Thyroid gland (tissue), 4 donors: Measurements from ENCODE around the gene DHX58. TPM values are rescaled to one million over a fixed set of nuclear protein-coding genes. Genes with fewer than 3 reads are reported as not detected.
A peak's percentile ranks its signal among the peaks of the same experiment; 100 is the strongest.

Source experiments
- DNase-seq, 2 donors: peaks; one replicate each; pipeline ENCODE4 v3.0.0-alpha.2; 2019
- H3K27ac ChIP-seq, 3 donors: fragments of 200-600 bp; sonication (generic); 1 replicate in 2 of 3; 2 replicates in 1 of 3; pipeline ENCODE4 v1.5.1; 2016 to 2019; ENCODE audit warnings: mild to moderate bottlenecking in 1 of 3, moderate library complexity in 1 of 3
- H3K27me3 ChIP-seq: fragments of 200-600 bp; sonication (generic); one replicate; pipeline ENCODE4 v1.5.1; 2019
- H3K36me3 ChIP-seq, 2 donors: fragments of 200-600 bp; sonication (generic); one replicate each; pipeline ENCODE4 v1.5.1; 2016 to 2019
- H3K4me1 ChIP-seq, 2 donors: fragments of 200-600 bp; sonication (generic); one replicate each; pipeline ENCODE4 v1.5.1; 2017 to 2019
- H3K4me3 ChIP-seq, 3 donors: fragments of 200-600 bp; sonication (generic); replicated peaks in 1 of 3; 1 replicate in 2 of 3; 2 replicates in 1 of 3; pipeline ENCODE4 v1.5.1; 2016; ENCODE audit warnings: mild to moderate bottlenecking in 1 of 3
- H3K9me3 ChIP-seq: fragments of 200-600 bp; sonication (generic); one replicate; pipeline ENCODE4 v1.5.1; 2017
- POLR2A ChIP-seq, 2 donors: fragments of 450-650 bp; IDR thresholded peaks; one replicate each; pipeline ENCODE4 v1.6.1; 2017; ENCODE audit warnings: antibody characterized with exemption in 2 of 2, mild to moderate bottlenecking in 2 of 2, moderate library complexity in 1 of 2
- WGBS, 2 donors: methylation state at CpG; one replicate each; pipeline ENCODE4 v1.1.5; 2017; 5-methylcytosine and 5-hydroxymethylcytosine counted together
- intact Hi-C: fragments of 100-400 bp; cut with DNase I; formaldehyde crosslinking; loops from one replicate; pipeline ENCODE4 v1.15.1; 2023
- total RNA-seq, 4 donors: library from RNA; depleted of rRNA; stranded (reverse); fragments of >200 nt; gene quantifications; one replicate each; pipeline ENCODE4 v1.2.3, GENCODE V29; 2016
- TF ChIP-seq, protein P1 (sequence below), 6 experiments: fragments of 200-600 bp in 3 of 6; fragments of 450-650 bp in 3 of 6; sonication (generic) in 3 of 6; IDR thresholded peaks; one replicate each; pipeline ENCODE4 v1.5.1; 2016 to 2019; ENCODE audit warnings: antibody characterized with exemption in 6 of 6, mild to moderate bottlenecking in 2 of 6, inconsistent platforms in 1 of 6, moderate library complexity in 1 of 6

Gene DHX58
- total RNA-seq, 4 donors from 2014 or later = 6.4 to 12.9 (median 9.7) TPM

DNA sequence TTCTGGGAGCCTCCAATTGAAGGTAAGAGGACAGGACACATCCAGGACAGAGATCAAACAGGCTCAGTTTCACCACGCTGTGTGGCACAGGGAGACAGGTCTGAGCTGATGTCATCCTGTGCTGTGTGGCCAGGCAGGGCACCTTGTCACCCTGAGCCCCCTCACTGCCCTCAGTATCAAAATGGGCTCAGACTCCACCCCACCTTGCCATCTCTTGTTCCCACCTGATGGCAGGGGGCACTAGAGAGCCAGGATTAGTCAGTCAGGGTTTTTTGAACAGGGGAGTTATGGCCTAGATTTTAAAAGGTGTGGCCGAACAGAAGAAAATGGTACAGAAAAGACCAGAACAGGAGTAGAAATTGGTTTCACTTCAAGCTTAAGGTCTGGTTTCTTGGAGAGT, 6.0 kb upstream of the DHX58 start:
- WGBS, 2 donors = 81 to 84% methylated on average over 2 of the region's 2 CpGs
- H3K9me3 ChIP-seq = no peaks in the 10 kb centered on the region
- H3K36me3 ChIP-seq = no peaks in the 10 kb centered on the region
- H3K4me1 ChIP-seq = peaks cover 12 to 18% of the 10 kb centered on the region in 2 donors
- no peak overlapping the region for H3K4me3 ChIP-seq
- no peaks in the 10 kb centered on the region for H3K27me3 ChIP-seq
- no peak for TF ChIP-seq POLR2A (IDR thresholded peaks at IDR 0.05)
- TF ChIP-seq, protein P1, sequence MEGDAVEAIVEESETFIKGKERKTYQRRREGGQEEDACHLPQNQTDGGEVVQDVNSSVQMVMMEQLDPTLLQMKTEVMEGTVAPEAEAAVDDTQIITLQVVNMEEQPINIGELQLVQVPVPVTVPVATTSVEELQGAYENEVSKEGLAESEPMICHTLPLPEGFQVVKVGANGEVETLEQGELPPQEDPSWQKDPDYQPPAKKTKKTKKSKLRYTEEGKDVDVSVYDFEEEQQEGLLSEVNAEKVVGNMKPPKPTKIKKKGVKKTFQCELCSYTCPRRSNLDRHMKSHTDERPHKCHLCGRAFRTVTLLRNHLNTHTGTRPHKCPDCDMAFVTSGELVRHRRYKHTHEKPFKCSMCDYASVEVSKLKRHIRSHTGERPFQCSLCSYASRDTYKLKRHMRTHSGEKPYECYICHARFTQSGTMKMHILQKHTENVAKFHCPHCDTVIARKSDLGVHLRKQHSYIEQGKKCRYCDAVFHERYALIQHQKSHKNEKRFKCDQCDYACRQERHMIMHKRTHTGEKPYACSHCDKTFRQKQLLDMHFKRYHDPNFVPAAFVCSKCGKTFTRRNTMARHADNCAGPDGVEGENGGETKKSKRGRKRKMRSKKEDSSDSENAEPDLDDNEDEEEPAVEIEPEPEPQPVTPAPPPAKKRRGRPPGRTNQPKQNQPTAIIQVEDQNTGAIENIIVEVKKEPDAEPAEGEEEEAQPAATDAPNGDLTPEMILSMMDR (IDR thresholded peaks at IDR 0.05) = peak in 4 of 6 experiments; percentile 11 to 39 (median 32)
- no peak overlapping the region for H3K27ac ChIP-seq
- peak in 1 of 2 donors; percentile 37 for DNase-seq
- intact Hi-C loops = loop anchor here (5.0 kb wide), 3 partner anchors 51 to 156 kb away; partner anchors contain the start of gene NKIRAS2

DNA sequence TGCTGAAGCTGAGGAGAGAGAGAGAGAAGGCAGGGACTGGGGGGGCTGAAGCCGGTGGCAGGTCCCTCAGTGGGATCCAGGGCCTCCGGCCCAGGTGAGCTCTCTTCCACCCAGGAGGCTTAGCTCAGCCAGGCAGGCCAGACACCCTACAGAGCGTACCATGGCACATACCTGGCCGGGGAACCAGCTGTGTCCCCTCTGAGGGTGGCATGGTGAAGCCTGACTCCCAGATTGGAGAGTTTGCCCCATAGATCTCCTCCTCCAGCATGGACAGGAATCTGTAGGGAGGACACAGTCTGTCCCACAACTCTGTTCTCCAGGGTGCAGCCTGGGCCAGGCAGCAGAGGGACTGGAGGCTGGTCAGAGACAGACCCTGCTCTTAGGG, 5.6 kb upstream of the DHX58 start:
- Histone ChIP-seq H3K27me3 (no peaks in the 10 kb centered on the region), H3K9me3 (no peaks in the 10 kb centered on the region), H3K27ac (no peak overlapping the region), H3K4me1 (peaks cover 12 to 21% of the 10 kb centered on the region in 2 donors), H3K36me3 (no peaks in the 10 kb centered on the region), H3K4me3 (no peak overlapping the region)
- TF ChIP-seq, protein P1 (IDR thresholded peaks at IDR 0.05) = no peak
- TF ChIP-seq POLR2A (IDR thresholded peaks at IDR 0.05) = no peak
- DNase-seq = no peak
- intact Hi-C loops = loop anchor here (5.0 kb wide), 3 partner anchors 51 to 156 kb away; partner anchors contain the start of gene NKIRAS2
- WGBS, 2 donors = 88 to 96% methylated on average over 3 to 4 of the region's 4 CpGs

DNA sequence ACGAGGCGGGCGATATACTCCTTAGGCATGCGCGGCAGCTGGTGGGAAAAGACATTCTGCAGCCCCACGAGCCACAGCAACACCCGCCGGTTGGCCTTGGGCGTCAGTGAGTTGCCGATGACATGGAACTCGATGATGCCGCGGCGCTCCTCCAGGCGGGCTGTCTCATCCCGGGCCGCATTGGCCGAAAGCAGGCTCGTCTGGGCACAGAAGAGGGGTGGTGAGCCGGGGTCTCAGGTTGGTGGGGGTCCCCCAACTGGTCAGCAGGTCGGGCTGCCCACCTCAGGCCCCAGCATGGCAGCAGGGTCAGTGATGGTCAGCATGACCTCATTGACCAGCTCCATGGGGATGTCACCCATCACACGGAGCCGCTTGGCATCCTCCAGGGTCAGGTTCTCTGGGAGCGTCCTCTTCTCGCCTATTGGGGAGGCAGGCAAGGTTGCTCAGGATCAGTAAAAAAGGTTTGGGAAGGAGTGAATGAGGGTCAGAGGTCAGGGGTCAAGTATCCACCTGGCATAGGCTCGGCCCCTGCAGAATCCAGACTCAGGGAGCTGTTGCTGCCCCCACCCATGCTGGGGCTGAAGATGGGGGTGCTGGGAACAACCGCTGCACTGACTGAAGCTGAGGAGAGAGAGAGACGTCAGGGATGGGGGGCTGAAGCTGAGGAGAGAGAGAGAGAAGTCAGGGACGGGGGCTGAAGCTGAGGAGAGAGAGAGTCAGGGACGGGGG, 5.0 kb upstream of the DHX58 start:
- no peaks in the 10 kb centered on the region for H3K36me3 ChIP-seq
- intact Hi-C loops = loop anchor here (5.0 kb wide), 3 partner anchors 50 to 155 kb away; partner anchors contain the start of gene NKIRAS2
- 89 to 90% methylated on average over 30 of the region's 30 CpGs for WGBS, 2 donors
- no peaks in the 10 kb centered on the region for H3K27me3 ChIP-seq
- DNase-seq = no peak
- H3K27ac ChIP-seq = no peak overlapping the region
- TF ChIP-seq POLR2A (IDR thresholded peaks at IDR 0.05) = no peak
- TF ChIP-seq, protein P1 (IDR thresholded peaks at IDR 0.05) = no peak
- H3K4me3 ChIP-seq = no peak overlapping the region
- H3K4me1 ChIP-seq = peaks cover 17 to 26% of the 10 kb centered on the region in 2 donors
- no peaks in the 10 kb centered on the region for H3K9me3 ChIP-seq

DNA sequence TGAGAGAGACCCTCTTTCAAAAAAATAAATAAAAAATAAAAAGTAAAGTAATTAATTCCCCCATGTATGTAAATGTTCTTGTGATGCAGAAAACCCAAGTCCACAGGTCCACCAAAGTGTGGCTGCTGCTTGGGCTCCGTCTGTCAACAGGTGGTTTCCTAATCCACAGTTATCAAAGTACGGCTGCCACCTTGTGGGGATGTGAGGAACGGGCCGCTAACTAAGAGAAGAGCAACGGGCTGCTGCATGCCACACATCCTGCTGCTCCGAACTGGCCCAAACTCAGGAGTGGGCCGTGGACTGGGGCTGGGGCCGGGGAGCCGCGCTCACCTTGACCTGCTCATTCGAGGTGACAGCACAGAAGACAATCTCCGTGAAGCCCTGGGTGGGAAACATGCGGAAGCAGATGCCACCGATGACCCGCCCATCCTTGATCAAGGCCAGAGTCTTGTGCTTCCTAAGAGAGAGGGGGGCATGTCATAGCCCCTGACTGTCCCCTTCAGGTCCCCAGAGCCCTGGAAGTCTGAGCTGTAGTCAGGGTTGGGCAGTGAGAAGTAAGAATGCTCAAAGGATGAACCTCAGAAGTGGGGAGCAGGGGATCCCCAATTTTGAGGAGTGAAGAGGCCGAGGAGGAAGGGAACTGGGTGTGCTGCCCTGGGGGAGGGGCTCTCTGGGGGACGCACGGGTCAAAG, 4.3 kb upstream of the DHX58 start:
- no peaks in the 10 kb centered on the region for H3K9me3 ChIP-seq
- peaks cover 17 to 27% of the 10 kb centered on the region in 2 donors for H3K4me1 ChIP-seq
- 30 to 37% methylated on average over 12 to 16 of the region's 18 CpGs for WGBS, 2 donors

More for the DNA sequence above, 4.3 kb upstream of the DHX58 start:
- no peak for TF ChIP-seq POLR2A (IDR thresholded peaks at IDR 0.05)
- TF ChIP-seq, protein P1 (IDR thresholded peaks at IDR 0.05) = peak; percentile 59 to 89 (median 78)
- peak; percentile 86 to 89 for DNase-seq
- Histone ChIP-seq H3K36me3 (no peaks in the 10 kb centered on the region), H3K27me3 (no peaks in the 10 kb centered on the region), H3K27ac (no peak overlapping the region), H3K4me3 (no peak overlapping the region)
- intact Hi-C loops = loop anchor here (5.0 kb wide), 3 partner anchors 50 to 155 kb away; partner anchors contain the start of gene NKIRAS2
